Uterus (tissue), 4 donors: Measurements from ENCODE around the gene TRIM46. TPM values are rescaled to one million over a fixed set of nuclear protein-coding genes. Genes with fewer than 3 reads are reported as not detected.
A peak's percentile ranks its signal among the peaks of the same experiment; 100 is the strongest.

Source experiments
- DNase-seq, 2 donors: peaks; one replicate each; pipeline ENCODE4 v3.0.0-alpha.2; 2019 to 2020
- H3K27ac ChIP-seq, 2 donors: fragments of 200-600 bp; sonication (generic); 1 replicate in 1 of 2; 2 replicates in 1 of 2; pipeline ENCODE4 v1.5.1; 2016 to 2018
- H3K27me3 ChIP-seq, 2 donors: fragments of 200-600 bp; sonication (generic); one replicate each; pipeline ENCODE4 v1.5.1; 2018 to 2019; ENCODE audit warnings: control low read depth in 1 of 2
- H3K36me3 ChIP-seq, 2 donors: fragments of 200-600 bp; sonication (generic); one replicate each; pipeline ENCODE4 v1.5.1; 2019; ENCODE audit warnings: control low read depth in 1 of 2
- H3K4me1 ChIP-seq, 2 donors: fragments of 200-600 bp; sonication (generic); one replicate each; pipeline ENCODE4 v1.5.1; 2018 to 2019; ENCODE audit warnings: control low read depth in 1 of 2
- H3K4me3 ChIP-seq, 2 donors: fragments of 200-600 bp; sonication (generic); 1 replicate in 1 of 2; 2 replicates in 1 of 2; pipeline ENCODE4 v1.5.1; 2018 to 2019; ENCODE audit warnings: mild to moderate bottlenecking in 1 of 2
- H3K9me3 ChIP-seq, 2 donors: fragments of 200-600 bp; sonication (generic); one replicate each; pipeline ENCODE4 v1.5.1; 2019; ENCODE audit warnings: control low read depth in 1 of 2
- CTCF ChIP-seq, 4 experiments: fragments of 200-600 bp in 2 of 4; fragments of 450-650 bp in 2 of 4; sonication (generic) in 2 of 4; IDR thresholded peaks; one replicate each; pipeline ENCODE4 v1.5.1; 2016 to 2019; ENCODE audit warnings: antibody characterized with exemption in 4 of 4, mild to moderate bottlenecking in 2 of 4, moderate library complexity in 1 of 4
- POLR2A ChIP-seq, 2 donors: fragments of 450-650 bp; IDR thresholded peaks; one replicate each; pipeline ENCODE4 v1.6.1; 2016; ENCODE audit warnings: antibody characterized with exemption in 2 of 2, mild to moderate bottlenecking in 1 of 2, moderate library complexity in 1 of 2
- intact Hi-C: fragments of 100-400 bp; cut with DNase I; formaldehyde crosslinking; loops from one replicate; pipeline ENCODE4 v1.15.1; 2023; ENCODE audit warnings: low total_unique reads
- total RNA-seq, 4 donors: library from RNA; depleted of rRNA in 3 of 4; stranded (reverse); fragments of >200 nt in 3 of 4; gene quantifications; one replicate each; pipeline versions ENCODE4 v1.1.0 to v1.2.4, GENCODE V29; 2014 to 2023
- donor health status: DM: yes; HTN: yes; CAD: no.

The TRIM46 gene
- total RNA-seq, 4 donors from 2014 or later = 0.26 to 4.6 (median 2.5) TPM

- peak overlapping the region; percentile 74 to 83 for H3K27ac ChIP-seq
- H3K27me3 ChIP-seq = no peaks in the 10 kb centered on the region
- intact Hi-C loops = no loop called here
- peak overlapping the region; percentile 62 for H3K4me3 ChIP-seq
- H3K36me3 ChIP-seq = no peaks in the 10 kb centered on the region
- no peaks in the 10 kb centered on the region for H3K9me3 ChIP-seq
- no peak for DNase-seq
- H3K4me1 ChIP-seq = peaks cover 0 to 32% of the 10 kb centered on the region in 2 donors
- TF ChIP-seq POLR2A (IDR thresholded peaks at IDR 0.05) (no peak), CTCF (IDR thresholded peaks at IDR 0.05) (no peak)
These were observed 43.2 kb upstream of the TRIM46 start for GRCh38 chr1:155130272-155131006.

- Histone ChIP-seq H3K4me1 (peaks cover 0 to 32% of the 10 kb centered on the region in 2 donors), H3K9me3 (no peaks in the 10 kb centered on the region), H3K36me3 (no peaks in the 10 kb centered on the region), H3K4me3 (no peak overlapping the region), H3K27me3 (no peaks in the 10 kb centered on the region), H3K27ac (peak overlapping the region in 1 of 2 donors; percentile 83)
- DNase-seq = no peak
- intact Hi-C loops = no loop called here
- TF ChIP-seq CTCF (IDR thresholded peaks at IDR 0.05) = no peak
- TF ChIP-seq POLR2A (IDR thresholded peaks at IDR 0.05) = no peak
These were observed 42.4 kb upstream of the TRIM46 start for GRCh38 chr1:155131285-155131684.

- H3K27ac ChIP-seq = peak overlapping the region in 1 of 2 donors; percentile 10
- H3K27me3 ChIP-seq = no peaks in the 10 kb centered on the region
- no peak overlapping the region for H3K4me3 ChIP-seq
- H3K4me1 ChIP-seq = peaks cover 0 to 28% of the 10 kb centered on the region in 2 donors
- H3K36me3 ChIP-seq = no peaks in the 10 kb centered on the region
- no peak for DNase-seq
- intact Hi-C loops = no loop called here
- no peak for TF ChIP-seq CTCF (IDR thresholded peaks at IDR 0.05)
- TF ChIP-seq POLR2A (IDR thresholded peaks at IDR 0.05) = no peak
- no peaks in the 10 kb centered on the region for H3K9me3 ChIP-seq
These were observed 41.8 kb upstream of the TRIM46 start for GRCh38 chr1:155131856-155132255.

GRCh38 chr1:155133799-155134281 lies 39.8 kb upstream of the TRIM46 start:
- no peak for DNase-seq
- intact Hi-C loops = no loop called here
- TF ChIP-seq CTCF (IDR thresholded peaks at IDR 0.05) (no peak), POLR2A (IDR thresholded peaks at IDR 0.05) (no peak)
- H3K27ac ChIP-seq = peak overlapping the region; percentile 94 to 95
- no peak overlapping the region for H3K4me3 ChIP-seq
- H3K9me3 ChIP-seq = no peaks in the 10 kb centered on the region
- peaks cover 0 to 15% of the 10 kb centered on the region in 2 donors for H3K4me1 ChIP-seq
- H3K36me3 ChIP-seq = no peaks in the 10 kb centered on the region
- no peaks in the 10 kb centered on the region for H3K27me3 ChIP-seq

GRCh38 chr1:155134322-155134721 lies 39.3 kb upstream of the TRIM46 start:
- intact Hi-C loops = no loop called here
- Histone ChIP-seq H3K27ac (peak overlapping the region; percentile 94 to 95), H3K9me3 (no peaks in the 10 kb centered on the region), H3K4me3 (no peak overlapping the region), H3K27me3 (no peaks in the 10 kb centered on the region), H3K36me3 (no peaks in the 10 kb centered on the region), H3K4me1 (peaks cover 0 to 12% of the 10 kb centered on the region in 2 donors)
- no peak for DNase-seq
- no peak for TF ChIP-seq CTCF (IDR thresholded peaks at IDR 0.05)
- no peak for TF ChIP-seq POLR2A (IDR thresholded peaks at IDR 0.05)
